Measurements from ENCODE around the gene WIZ. TPM values are rescaled to one million over a fixed set of nuclear protein-coding genes. Genes with fewer than 3 reads are reported as not detected.

Gene WIZ
- total RNA-seq, 1 donor = 3.6 TPM

GRCh38 chr19:15429825-15430467 is 19.8 kb downstream of the WIZ start:
- peaks cover 28% of the 10 kb centered on the region for H3K4me1 ChIP-seq (ENCODE audit: insufficient read depth, low read length)
- no peak overlapping the region for H3K4me3 ChIP-seq (ENCODE audit: low read length)
- no peaks in the 10 kb centered on the region for H3K9me3 ChIP-seq (ENCODE audit: low read depth, low read length)
- H3K27me3 ChIP-seq (ENCODE audit: insufficient read depth, low read length) = no peaks in the 10 kb centered on the region

- H3K9me3 ChIP-seq (ENCODE audit: low read depth, low read length) = no peaks in the 10 kb centered on the region
- peaks cover 28% of the 10 kb centered on the region for H3K4me1 ChIP-seq (ENCODE audit: insufficient read depth, low read length)
- no peak overlapping the region for H3K4me3 ChIP-seq (ENCODE audit: low read length)
Measured at GRCh38 chr19:15428956-15429824, 20.6 kb downstream of the WIZ start.

GRCh38 chr19:15427991-15428471 is 21.7 kb downstream of the WIZ start:
- Histone ChIP-seq H3K4me3 (ENCODE audit: low read length) (no peak overlapping the region), H3K9me3 (ENCODE audit: low read depth, low read length) (no peaks in the 10 kb centered on the region), H3K4me1 (ENCODE audit: insufficient read depth, low read length) (peaks cover 23% of the 10 kb centered on the region), H3K27me3 (ENCODE audit: insufficient read depth, low read length) (no peaks in the 10 kb centered on the region)

More at GRCh38 chr19:15428956-15429824, 20.6 kb downstream of the WIZ start:
- H3K27me3 ChIP-seq (ENCODE audit: insufficient read depth, low read length) = no peaks in the 10 kb centered on the region

- Histone ChIP-seq H3K4me3 (ENCODE audit: low read length) (no peak overlapping the region), H3K4me1 (ENCODE audit: insufficient read depth, low read length) (peaks cover 23% of the 10 kb centered on the region), H3K27me3 (ENCODE audit: insufficient read depth, low read length) (no peaks in the 10 kb centered on the region), H3K9me3 (ENCODE audit: low read depth, low read length) (no peaks in the 10 kb centered on the region)
Measured at GRCh38 chr19:15427350-15427700, 22.4 kb downstream of the WIZ start.

- peaks cover 20% of the 10 kb centered on the region for H3K4me1 ChIP-seq (ENCODE audit: insufficient read depth, low read length)
- H3K9me3 ChIP-seq (ENCODE audit: low read depth, low read length) = no peaks in the 10 kb centered on the region
- H3K4me3 ChIP-seq (ENCODE audit: low read length) = no peak overlapping the region
- no peaks in the 10 kb centered on the region for H3K27me3 ChIP-seq (ENCODE audit: insufficient read depth, low read length)
Measured at GRCh38 chr19:15426485-15427349, 23.0 kb downstream of the WIZ start.

GRCh38 chr19:15425321-15425950 is 24.3 kb downstream of the WIZ start:
- Histone ChIP-seq H3K4me3 (ENCODE audit: low read length) (no peak overlapping the region), H3K4me1 (ENCODE audit: insufficient read depth, low read length) (peaks cover 7% of the 10 kb centered on the region), H3K27me3 (ENCODE audit: insufficient read depth, low read length) (no peaks in the 10 kb centered on the region), H3K9me3 (ENCODE audit: low read depth, low read length) (no peaks in the 10 kb centered on the region)

GRCh38 chr19:15424692-15425272 is 25.0 kb downstream of the WIZ start:
- no peaks in the 10 kb centered on the region for H3K9me3 ChIP-seq (ENCODE audit: low read depth, low read length)
- peaks cover under 1% of the 10 kb centered on the region for H3K4me1 ChIP-seq (ENCODE audit: insufficient read depth, low read length)
- H3K27me3 ChIP-seq (ENCODE audit: insufficient read depth, low read length) = no peaks in the 10 kb centered on the region
- no peak overlapping the region for H3K4me3 ChIP-seq (ENCODE audit: low read length)

- Histone ChIP-seq H3K4me1 (ENCODE audit: insufficient read depth, low read length) (peaks cover 6% of the 10 kb centered on the region), H3K4me3 (ENCODE audit: low read length) (no peak overlapping the region), H3K27me3 (ENCODE audit: insufficient read depth, low read length) (no peaks in the 10 kb centered on the region), H3K9me3 (ENCODE audit: low read depth, low read length) (no peaks in the 10 kb centered on the region)
Measured at GRCh38 chr19:15424121-15424520, 25.6 kb downstream of the WIZ start.

GRCh38 chr19:15423130-15423529 is 26.6 kb downstream of the WIZ start:
- Histone ChIP-seq H3K4me3 (ENCODE audit: low read length) (no peak overlapping the region), H3K27me3 (ENCODE audit: insufficient read depth, low read length) (no peaks in the 10 kb centered on the region), H3K4me1 (ENCODE audit: insufficient read depth, low read length) (peaks cover 7% of the 10 kb centered on the region)

GRCh38 chr19:15422296-15423075 is 27.3 kb downstream of the WIZ start:
- Histone ChIP-seq H3K4me1 (ENCODE audit: insufficient read depth, low read length) (peaks cover 14% of the 10 kb centered on the region), H3K27me3 (ENCODE audit: insufficient read depth, low read length) (no peaks in the 10 kb centered on the region), H3K9me3 (ENCODE audit: low read depth, low read length) (no peaks in the 10 kb centered on the region), H3K4me3 (ENCODE audit: low read length) (no peak overlapping the region)

More at GRCh38 chr19:15423130-15423529, 26.6 kb downstream of the WIZ start:
- H3K9me3 ChIP-seq (ENCODE audit: low read depth, low read length) = no peaks in the 10 kb centered on the region

GRCh38 chr19:15421721-15422260 is 28.0 kb downstream of the WIZ start:
- H3K9me3 ChIP-seq (ENCODE audit: low read depth, low read length) = no peaks in the 10 kb centered on the region
- peaks cover 21% of the 10 kb centered on the region for H3K4me1 ChIP-seq (ENCODE audit: insufficient read depth, low read length)
- H3K27me3 ChIP-seq (ENCODE audit: insufficient read depth, low read length) = no peaks in the 10 kb centered on the region
- no peak overlapping the region for H3K4me3 ChIP-seq (ENCODE audit: low read length)

GRCh38 chr19:15421136-15421695 is 28.5 kb downstream of the WIZ start:
- Histone ChIP-seq H3K9me3 (ENCODE audit: low read depth, low read length) (no peaks in the 10 kb centered on the region), H3K4me1 (ENCODE audit: insufficient read depth, low read length) (peaks cover 25% of the 10 kb centered on the region), H3K4me3 (ENCODE audit: low read length) (no peak overlapping the region), H3K27me3 (ENCODE audit: insufficient read depth, low read length) (no peaks in the 10 kb centered on the region)

GRCh38 chr19:15419413-15420025 is 30.2 kb downstream of the WIZ start:
- Histone ChIP-seq H3K9me3 (ENCODE audit: low read depth, low read length) (no peaks in the 10 kb centered on the region), H3K4me3 (ENCODE audit: low read length) (no peak overlapping the region), H3K27me3 (ENCODE audit: insufficient read depth, low read length) (no peaks in the 10 kb centered on the region), H3K4me1 (ENCODE audit: insufficient read depth, low read length) (peaks cover 32% of the 10 kb centered on the region)
